CD14-positive monocyte (primary cell): ENCODE data around the gene ATP4A. TPM values are rescaled to one million over a fixed set of nuclear protein-coding genes. Genes with fewer than 3 reads are reported as not detected.

ENCODE experiments used
- DNase-seq, 3 donors: peaks; one replicate each; pipeline ENCODE4 v3.0.0-alpha.2; 2011 to 2022
- H2AFZ ChIP-seq: 2 replicates; pipeline ENCODE4 v1.6.0; 2012; ENCODE audit warnings: mild to moderate bottlenecking, low read depth, low read length, inconsistent platforms; ENCODE audit not compliant: insufficient read depth, poor library complexity, severe bottlenecking
- H3K27ac ChIP-seq, 2 donors: 1 replicate in 1 of 2; 2 replicates in 1 of 2; pipeline ENCODE4 v1.5.1; 2012 to 2013; ENCODE audit warnings: low read length in 2 of 2, control low read depth in 1 of 2, inconsistent platforms in 1 of 2, low read depth in 1 of 2, mild to moderate bottlenecking in 1 of 2
- H3K27me3 ChIP-seq, 2 donors: one replicate each; pipeline versions ENCODE4 v1.6.0 to v1.6.1; 2011 to 2013; ENCODE audit warnings: low read length in 2 of 2; ENCODE audit not compliant: control insufficient read depth in 2 of 2, insufficient read depth in 2 of 2
- H3K36me3 ChIP-seq, 2 donors: replicated peaks in 1 of 2; 1 replicate in 1 of 2; 2 replicates in 1 of 2; pipeline versions ENCODE4 v1.5.1 to v1.6.1; 2012 to 2013; ENCODE audit warnings: low read length in 2 of 2, control low read depth in 1 of 2, inconsistent platforms in 1 of 2, mild to moderate bottlenecking in 1 of 2; ENCODE audit not compliant: insufficient read depth in 2 of 2, control insufficient read depth in 1 of 2
- H3K4me1 ChIP-seq, 2 donors: 1 replicate in 1 of 2; 2 replicates in 1 of 2; pipeline versions ENCODE4 v1.5.1 to v1.6.1; 2012 to 2013; ENCODE audit warnings: low read length in 2 of 2, control low read depth in 1 of 2, inconsistent platforms in 1 of 2, mild to moderate bottlenecking in 1 of 2, moderate library complexity in 1 of 2; ENCODE audit not compliant: insufficient read depth in 2 of 2, control insufficient read depth in 1 of 2
- H3K4me2 ChIP-seq: replicated peaks from 2 replicates; pipeline ENCODE3; 2012; ENCODE audit warnings: low read length, moderate library complexity, mild to moderate bottlenecking; ENCODE audit not compliant: poor library complexity, severe bottlenecking; ENCODE audit errors: extremely low read depth
- H3K4me3 ChIP-seq, 3 experiments: fragments of 200-600 bp in 1 of 3; sonication (generic) in 1 of 3; replicated peaks in 1 of 3; 1 replicate in 2 of 3; 2 replicates in 1 of 3; pipeline ENCODE4 v1.5.1; 2011 to 2013; ENCODE audit warnings: low read length in 3 of 3, mild to moderate bottlenecking in 3 of 3, control low read depth in 2 of 3, low read depth in 2 of 3, inconsistent platforms in 1 of 3, moderate library complexity in 1 of 3
- H3K79me2 ChIP-seq: 2 replicates; pipeline ENCODE4 v1.6.0; 2012; ENCODE audit warnings: mild to moderate bottlenecking, control low read depth, inconsistent platforms, low read length, moderate library complexity; ENCODE audit not compliant: insufficient read depth
- H3K9ac ChIP-seq: 2 replicates; pipeline ENCODE4 v1.6.0; 2017; ENCODE audit warnings: low read length, mild to moderate bottlenecking; ENCODE audit not compliant: insufficient read depth, poor library complexity, severe bottlenecking
- H3K9me3 ChIP-seq, 2 donors: replicated peaks in 1 of 2; 1 replicate in 1 of 2; 2 replicates in 1 of 2; pipeline versions ENCODE4 v1.5.1 to v1.6.1; 2012 to 2013; ENCODE audit warnings: low read length in 2 of 2, control low read depth in 1 of 2; ENCODE audit not compliant: control insufficient read depth in 1 of 2, insufficient read depth in 1 of 2
- H4K20me1 ChIP-seq: 2 replicates; pipeline ENCODE4 v1.6.0; 2012; ENCODE audit warnings: mild to moderate bottlenecking, low read length, control low read depth, moderate library complexity; ENCODE audit not compliant: insufficient read depth
- H3K27ac Mint-ChIP-seq, 7 donors: one replicate each; pipeline ENCODE4 v1.8.0; 2020; ENCODE audit warnings: mild to moderate bottlenecking in 7 of 7, mixed read lengths in 7 of 7, moderate library complexity in 6 of 7, inconsistent platforms in 2 of 7
- H3K27me3 Mint-ChIP-seq, 3 donors: one replicate each; pipeline ENCODE4 v1.8.0; 2021 to 2022; ENCODE audit warnings: low read depth in 3 of 3, mild to moderate bottlenecking in 3 of 3, mixed read lengths in 3 of 3, moderate library complexity in 3 of 3, inconsistent platforms in 1 of 3
- H3K36me3 Mint-ChIP-seq, 2 donors: one replicate each; pipeline ENCODE4 v1.8.0; 2020; ENCODE audit warnings: mixed read lengths in 2 of 2, inconsistent platforms in 1 of 2, mild to moderate bottlenecking in 1 of 2
- H3K4me1 Mint-ChIP-seq: one replicate; pipeline ENCODE4 v1.8.0; 2020; ENCODE audit warnings: mild to moderate bottlenecking, mixed read lengths
- H3K4me3 Mint-ChIP-seq, 2 donors: one replicate each; pipeline ENCODE4 v1.8.0; 2020; ENCODE audit warnings: mild to moderate bottlenecking in 2 of 2, mixed read lengths in 2 of 2, moderate library complexity in 1 of 2
- H3K9me3 Mint-ChIP-seq, 7 donors: one replicate each; pipeline ENCODE4 v1.8.0; 2020 to 2022; ENCODE audit warnings: mixed read lengths in 7 of 7, mild to moderate bottlenecking in 6 of 7, moderate library complexity in 6 of 7, inconsistent platforms in 2 of 7
- WGBS: methylation state at CpG from one replicate; pipeline ENCODE4 v1.1.5; 2013; ENCODE audit warnings: missing lambda C conversion rate; ENCODE audit not compliant: insufficient coverage; 5-methylcytosine and 5-hydroxymethylcytosine counted together
- intact Hi-C, 2 donors: fragments of 100-400 bp; cut with micrococcal nuclease; formaldehyde crosslinking; loops; one replicate each; pipeline versions ENCODE4 v1.15.0 to v1.15.1; 2023
- polyA plus RNA-seq, 3 donors: library from polyadenylated mRNA; depleted of rRNA in 1 of 3; unstranded in 2 of 3; stranded (reverse) in 1 of 3; fragments of 300-500 nt in 2 of 3; fragments of >200 nt in 1 of 3; fragmentation: Illumina TruSeq in 2 of 3; gene quantifications; 1 replicate in 2 of 3; 2 replicates in 1 of 3; pipeline ENCODE4 v1.2.3, GENCODE V29; 2012 to 2021
- TF ChIP-seq, protein P1 (sequence below): fragments of 200-600 bp; IDR thresholded peaks from one replicate; pipeline ENCODE4 v1.8.0; 2022; ENCODE audit warnings: antibody characterized with exemption, mild to moderate bottlenecking

ATP4A gene
- polyA plus RNA-seq, 3 donors, result not detected

DNA sequence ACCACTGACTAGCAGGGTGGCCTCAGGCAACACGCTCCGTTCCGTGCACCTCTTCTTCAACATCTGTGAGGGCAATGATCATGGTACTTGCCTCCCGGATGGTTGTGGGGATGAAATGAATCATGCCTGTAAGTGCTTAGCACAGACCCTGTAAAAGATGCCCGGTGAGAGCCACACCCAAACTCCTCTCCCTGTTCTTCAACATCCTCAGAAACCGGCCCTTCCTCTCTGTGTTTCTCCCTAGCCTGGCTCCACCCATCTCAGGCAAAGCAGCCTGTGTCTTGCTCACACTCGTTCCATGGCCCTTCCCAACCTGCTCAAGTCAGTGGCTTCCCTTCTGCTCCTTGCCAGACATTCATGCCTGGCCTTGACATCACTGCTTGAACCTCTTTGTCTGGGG, 44.2 kb downstream of the ATP4A start:
- intact Hi-C loops, result no loop called here
- Histone ChIP-seq H3K9ac (no peak overlapping the region), H3K9me3 (no peaks in the 10 kb centered on the region), H2AFZ (no peak overlapping the region), H3K4me2 (no peak overlapping the region), H3K36me3 (no peaks in the 10 kb centered on the region), H3K79me2 (no peaks in the 10 kb centered on the region), H3K27me3 (no peaks in the 10 kb centered on the region), H4K20me1 (no peaks in the 10 kb centered on the region), H3K27ac (no peak overlapping the region), H3K4me1 (no peaks in the 10 kb centered on the region), H3K4me3 (no peak overlapping the region)
- WGBS, result 27% methylated on average over 2 of the region's 7 CpGs
- H3K27ac Mint-ChIP-seq, result peak overlapping the region in 1 of 7 donors; percentile 51
- H3K9me3 Mint-ChIP-seq, result peaks cover 0 to 2% (median 0%) of the 10 kb centered on the region in 7 donors
- peaks cover 3 to 7% (median 7%) of the 10 kb centered on the region in 3 donors for H3K27me3 Mint-ChIP-seq
- no peak for DNase-seq
- H3K4me3 Mint-ChIP-seq, result no peak overlapping the region
- TF ChIP-seq, protein P1, sequence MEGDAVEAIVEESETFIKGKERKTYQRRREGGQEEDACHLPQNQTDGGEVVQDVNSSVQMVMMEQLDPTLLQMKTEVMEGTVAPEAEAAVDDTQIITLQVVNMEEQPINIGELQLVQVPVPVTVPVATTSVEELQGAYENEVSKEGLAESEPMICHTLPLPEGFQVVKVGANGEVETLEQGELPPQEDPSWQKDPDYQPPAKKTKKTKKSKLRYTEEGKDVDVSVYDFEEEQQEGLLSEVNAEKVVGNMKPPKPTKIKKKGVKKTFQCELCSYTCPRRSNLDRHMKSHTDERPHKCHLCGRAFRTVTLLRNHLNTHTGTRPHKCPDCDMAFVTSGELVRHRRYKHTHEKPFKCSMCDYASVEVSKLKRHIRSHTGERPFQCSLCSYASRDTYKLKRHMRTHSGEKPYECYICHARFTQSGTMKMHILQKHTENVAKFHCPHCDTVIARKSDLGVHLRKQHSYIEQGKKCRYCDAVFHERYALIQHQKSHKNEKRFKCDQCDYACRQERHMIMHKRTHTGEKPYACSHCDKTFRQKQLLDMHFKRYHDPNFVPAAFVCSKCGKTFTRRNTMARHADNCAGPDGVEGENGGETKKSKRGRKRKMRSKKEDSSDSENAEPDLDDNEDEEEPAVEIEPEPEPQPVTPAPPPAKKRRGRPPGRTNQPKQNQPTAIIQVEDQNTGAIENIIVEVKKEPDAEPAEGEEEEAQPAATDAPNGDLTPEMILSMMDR, result no peak
- H3K36me3 Mint-ChIP-seq, result no peaks in the 10 kb centered on the region
- H3K4me1 Mint-ChIP-seq, result peaks cover 2% of the 10 kb centered on the region

DNA sequence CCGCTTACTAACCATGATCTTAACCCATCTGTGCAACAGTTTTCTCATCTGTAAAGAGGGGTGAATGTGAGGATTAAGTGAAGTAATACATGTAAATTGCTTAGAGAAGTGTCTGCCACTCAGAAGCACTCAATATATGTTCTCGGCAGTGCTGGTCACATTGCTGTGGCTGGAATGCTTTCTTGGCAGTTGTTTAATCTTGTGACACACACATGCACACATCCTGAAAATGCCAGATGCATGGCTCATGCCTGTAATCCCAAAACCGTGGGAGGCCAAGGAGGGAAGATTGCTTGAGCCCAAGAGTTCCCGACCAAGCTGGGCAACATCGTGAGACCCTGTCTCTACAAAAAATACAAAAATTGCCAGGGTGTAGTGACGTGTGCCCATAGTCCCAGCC, 45.1 kb downstream of the ATP4A start:
- H4K20me1 ChIP-seq, result no peaks in the 10 kb centered on the region
- Mint-ChIP-seq H3K4me1 (peaks cover 2% of the 10 kb centered on the region), H3K36me3 (no peaks in the 10 kb centered on the region), H3K4me3 (no peak overlapping the region), H3K27ac (peak overlapping the region in 1 of 7 donors; percentile 33), H3K9me3 (peaks cover 0 to 2% (median 0%) of the 10 kb centered on the region in 7 donors), H3K27me3 (peaks cover 7 to 16% (median 8%) of the 10 kb centered on the region in 3 donors)
- peaks cover 0 to 3% of the 10 kb centered on the region in 2 donors for H3K27me3 ChIP-seq
- DNase-seq, result no peak
- 93% methylated on average over 4 of the region's 6 CpGs for WGBS
- H3K36me3 ChIP-seq, result no peaks in the 10 kb centered on the region
- H3K27ac ChIP-seq, result no peak overlapping the region
- H3K4me2 ChIP-seq, result no peak overlapping the region
- no peak overlapping the region for H3K9ac ChIP-seq
- H3K4me3 ChIP-seq, result no peak overlapping the region
- intact Hi-C loops, result no loop called here
- no peaks in the 10 kb centered on the region for H3K79me2 ChIP-seq
- H3K4me1 ChIP-seq, result no peaks in the 10 kb centered on the region
- TF ChIP-seq, protein P1, result no peak
- no peaks in the 10 kb centered on the region for H3K9me3 ChIP-seq
- H2AFZ ChIP-seq, result no peak overlapping the region
